Neural cell (in vitro differentiated cells): Measurements from ENCODE around the gene TVP23C.

Experiments
- EP300 ChIP-seq: fragments of 450-650 bp; conservative IDR thresholded peaks from 2 replicates; pipeline ENCODE4 v1.6.1; 2014; ENCODE audit warnings: antibody characterized with exemption, mild to moderate bottlenecking, moderate library complexity; ENCODE audit not compliant: poor library complexity, severe bottlenecking
- EZH2 ChIP-seq: fragments of 200-600, 300-800 bp; shearing (Covaris generic), sonication (generic); IDR thresholded peaks from 2 replicates; pipeline ENCODE4 v1.6.1; 2014; ENCODE audit warnings: antibody characterized with exemption, low read length, borderline replicate concordance, mild to moderate bottlenecking; ENCODE audit not compliant: insufficient read depth, poor library complexity, severe bottlenecking
- TF ChIP-seq, protein P1 (sequence below): fragments of 450-650 bp; IDR thresholded peaks from 2 replicates; pipeline ENCODE4 v1.5.1; 2014; ENCODE audit warnings: antibody characterized with exemption, mild to moderate bottlenecking, moderate library complexity; ENCODE audit not compliant: poor library complexity, severe bottlenecking
- TF ChIP-seq, protein P2 (sequence below): IDR thresholded peaks from 2 replicates; pipeline ENCODE4 v1.6.1; 2012; ENCODE audit warnings: borderline replicate concordance

DNA sequence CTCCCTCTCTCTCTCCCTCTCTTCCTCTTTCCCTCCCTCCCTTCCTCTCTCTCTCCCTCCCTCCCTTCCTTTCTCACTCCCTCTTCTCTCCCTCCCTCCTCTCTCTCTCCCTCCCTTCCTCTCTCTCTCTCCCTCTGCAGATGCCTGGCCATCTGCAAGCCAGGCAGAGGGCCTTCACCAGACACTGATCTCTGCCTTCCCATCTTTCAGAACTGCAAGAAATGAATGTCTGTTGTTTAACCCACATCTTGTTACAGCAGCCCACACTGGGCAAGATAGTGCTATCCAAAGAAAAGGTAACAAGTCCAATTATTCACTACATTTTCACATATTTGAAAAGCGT lies 69.6 kb downstream of the TVP23C start:
- TF ChIP-seq, protein P1, sequence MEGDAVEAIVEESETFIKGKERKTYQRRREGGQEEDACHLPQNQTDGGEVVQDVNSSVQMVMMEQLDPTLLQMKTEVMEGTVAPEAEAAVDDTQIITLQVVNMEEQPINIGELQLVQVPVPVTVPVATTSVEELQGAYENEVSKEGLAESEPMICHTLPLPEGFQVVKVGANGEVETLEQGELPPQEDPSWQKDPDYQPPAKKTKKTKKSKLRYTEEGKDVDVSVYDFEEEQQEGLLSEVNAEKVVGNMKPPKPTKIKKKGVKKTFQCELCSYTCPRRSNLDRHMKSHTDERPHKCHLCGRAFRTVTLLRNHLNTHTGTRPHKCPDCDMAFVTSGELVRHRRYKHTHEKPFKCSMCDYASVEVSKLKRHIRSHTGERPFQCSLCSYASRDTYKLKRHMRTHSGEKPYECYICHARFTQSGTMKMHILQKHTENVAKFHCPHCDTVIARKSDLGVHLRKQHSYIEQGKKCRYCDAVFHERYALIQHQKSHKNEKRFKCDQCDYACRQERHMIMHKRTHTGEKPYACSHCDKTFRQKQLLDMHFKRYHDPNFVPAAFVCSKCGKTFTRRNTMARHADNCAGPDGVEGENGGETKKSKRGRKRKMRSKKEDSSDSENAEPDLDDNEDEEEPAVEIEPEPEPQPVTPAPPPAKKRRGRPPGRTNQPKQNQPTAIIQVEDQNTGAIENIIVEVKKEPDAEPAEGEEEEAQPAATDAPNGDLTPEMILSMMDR, result no peak
- TF ChIP-seq EP300 (no peak), EZH2 (no peak)
- TF ChIP-seq, protein P2, sequence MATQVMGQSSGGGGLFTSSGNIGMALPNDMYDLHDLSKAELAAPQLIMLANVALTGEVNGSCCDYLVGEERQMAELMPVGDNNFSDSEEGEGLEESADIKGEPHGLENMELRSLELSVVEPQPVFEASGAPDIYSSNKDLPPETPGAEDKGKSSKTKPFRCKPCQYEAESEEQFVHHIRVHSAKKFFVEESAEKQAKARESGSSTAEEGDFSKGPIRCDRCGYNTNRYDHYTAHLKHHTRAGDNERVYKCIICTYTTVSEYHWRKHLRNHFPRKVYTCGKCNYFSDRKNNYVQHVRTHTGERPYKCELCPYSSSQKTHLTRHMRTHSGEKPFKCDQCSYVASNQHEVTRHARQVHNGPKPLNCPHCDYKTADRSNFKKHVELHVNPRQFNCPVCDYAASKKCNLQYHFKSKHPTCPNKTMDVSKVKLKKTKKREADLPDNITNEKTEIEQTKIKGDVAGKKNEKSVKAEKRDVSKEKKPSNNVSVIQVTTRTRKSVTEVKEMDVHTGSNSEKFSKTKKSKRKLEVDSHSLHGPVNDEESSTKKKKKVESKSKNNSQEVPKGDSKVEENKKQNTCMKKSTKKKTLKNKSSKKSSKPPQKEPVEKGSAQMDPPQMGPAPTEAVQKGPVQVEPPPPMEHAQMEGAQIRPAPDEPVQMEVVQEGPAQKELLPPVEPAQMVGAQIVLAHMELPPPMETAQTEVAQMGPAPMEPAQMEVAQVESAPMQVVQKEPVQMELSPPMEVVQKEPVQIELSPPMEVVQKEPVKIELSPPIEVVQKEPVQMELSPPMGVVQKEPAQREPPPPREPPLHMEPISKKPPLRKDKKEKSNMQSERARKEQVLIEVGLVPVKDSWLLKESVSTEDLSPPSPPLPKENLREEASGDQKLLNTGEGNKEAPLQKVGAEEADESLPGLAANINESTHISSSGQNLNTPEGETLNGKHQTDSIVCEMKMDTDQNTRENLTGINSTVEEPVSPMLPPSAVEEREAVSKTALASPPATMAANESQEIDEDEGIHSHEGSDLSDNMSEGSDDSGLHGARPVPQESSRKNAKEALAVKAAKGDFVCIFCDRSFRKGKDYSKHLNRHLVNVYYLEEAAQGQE, result no peak
